Thyroid gland (tissue), 4 donors: ENCODE measurements around the gene PAX7. TPM values are rescaled to one million over a fixed set of nuclear protein-coding genes. Genes with fewer than 3 reads are reported as not detected.

Source experiments
- DNase-seq, 2 donors: peaks; one replicate each; pipeline ENCODE4 v3.0.0-alpha.2; 2019
- H3K27ac ChIP-seq, 3 donors: fragments of 200-600 bp; sonication (generic); 1 replicate in 2 of 3; 2 replicates in 1 of 3; pipeline ENCODE4 v1.5.1; 2016 to 2019; ENCODE audit warnings: mild to moderate bottlenecking in 1 of 3, moderate library complexity in 1 of 3
- H3K27me3 ChIP-seq: fragments of 200-600 bp; sonication (generic); one replicate; pipeline ENCODE4 v1.5.1; 2019
- H3K36me3 ChIP-seq, 2 donors: fragments of 200-600 bp; sonication (generic); one replicate each; pipeline ENCODE4 v1.5.1; 2016 to 2019
- H3K4me1 ChIP-seq, 2 donors: fragments of 200-600 bp; sonication (generic); one replicate each; pipeline ENCODE4 v1.5.1; 2017 to 2019
- H3K4me3 ChIP-seq, 3 donors: fragments of 200-600 bp; sonication (generic); replicated peaks in 1 of 3; 1 replicate in 2 of 3; 2 replicates in 1 of 3; pipeline ENCODE4 v1.5.1; 2016; ENCODE audit warnings: mild to moderate bottlenecking in 1 of 3
- H3K9me3 ChIP-seq: fragments of 200-600 bp; sonication (generic); one replicate; pipeline ENCODE4 v1.5.1; 2017
- POLR2A ChIP-seq, 2 donors: fragments of 450-650 bp; IDR thresholded peaks; one replicate each; pipeline ENCODE4 v1.6.1; 2017; ENCODE audit warnings: antibody characterized with exemption in 2 of 2, mild to moderate bottlenecking in 2 of 2, moderate library complexity in 1 of 2
- WGBS, 2 donors: methylation state at CpG; one replicate each; pipeline ENCODE4 v1.1.5; 2017; 5-methylcytosine and 5-hydroxymethylcytosine counted together
- intact Hi-C: fragments of 100-400 bp; cut with DNase I; formaldehyde crosslinking; loops from one replicate; pipeline ENCODE4 v1.15.1; 2023
- total RNA-seq, 4 donors: library from RNA; depleted of rRNA; stranded (reverse); fragments of >200 nt; gene quantifications; one replicate each; pipeline ENCODE4 v1.2.3, GENCODE V29; 2016
- TF ChIP-seq, protein P1 (sequence below), 6 experiments: fragments of 200-600 bp in 3 of 6; fragments of 450-650 bp in 3 of 6; sonication (generic) in 3 of 6; IDR thresholded peaks; one replicate each; pipeline ENCODE4 v1.5.1; 2016 to 2019; ENCODE audit warnings: antibody characterized with exemption in 6 of 6, mild to moderate bottlenecking in 2 of 6, inconsistent platforms in 1 of 6, moderate library complexity in 1 of 6

Gene PAX7
- total RNA-seq, 4 donors from 2014 or later: 0.78 TPM; not detected in 3

DNA sequence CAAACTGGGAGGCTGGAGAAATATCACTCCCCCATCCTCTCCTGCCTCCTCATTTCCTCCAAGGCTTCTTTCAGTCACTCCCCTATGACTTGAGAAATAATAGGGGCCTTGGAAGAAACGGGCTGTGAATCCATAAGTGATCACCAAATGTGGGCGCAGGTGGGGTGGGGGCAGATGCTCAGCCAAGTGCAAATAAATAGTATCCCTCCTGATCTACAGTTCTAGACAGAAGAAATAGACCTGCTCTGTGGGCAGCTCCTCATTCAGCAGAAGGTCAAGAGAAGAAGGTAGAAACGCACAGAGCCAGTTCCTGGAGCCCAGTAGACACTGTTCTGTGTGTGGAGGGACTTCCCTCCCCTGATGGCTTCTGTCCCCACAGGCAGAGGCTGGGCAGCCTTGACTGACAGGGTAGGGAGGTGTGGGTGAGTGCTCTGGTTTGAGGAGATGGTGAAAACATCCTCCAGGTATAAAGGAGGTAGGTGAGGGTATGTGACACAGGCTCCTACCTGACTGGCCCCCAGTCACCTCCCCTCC lies 17.1 kb downstream of the PAX7 start:
- Histone ChIP-seq H3K36me3 (no peaks in the 10 kb centered on the region), H3K27me3 (peaks cover 53% of the 10 kb centered on the region), H3K4me3 (no peak overlapping the region), H3K27ac (no peak overlapping the region), H3K4me1 (peaks cover 8 to 25% of the 10 kb centered on the region in 2 donors), H3K9me3 (no peaks in the 10 kb centered on the region)
- intact Hi-C loops: no loop called here
- no peak for TF ChIP-seq POLR2A (IDR thresholded peaks at IDR 0.05)
- TF ChIP-seq, protein P1, sequence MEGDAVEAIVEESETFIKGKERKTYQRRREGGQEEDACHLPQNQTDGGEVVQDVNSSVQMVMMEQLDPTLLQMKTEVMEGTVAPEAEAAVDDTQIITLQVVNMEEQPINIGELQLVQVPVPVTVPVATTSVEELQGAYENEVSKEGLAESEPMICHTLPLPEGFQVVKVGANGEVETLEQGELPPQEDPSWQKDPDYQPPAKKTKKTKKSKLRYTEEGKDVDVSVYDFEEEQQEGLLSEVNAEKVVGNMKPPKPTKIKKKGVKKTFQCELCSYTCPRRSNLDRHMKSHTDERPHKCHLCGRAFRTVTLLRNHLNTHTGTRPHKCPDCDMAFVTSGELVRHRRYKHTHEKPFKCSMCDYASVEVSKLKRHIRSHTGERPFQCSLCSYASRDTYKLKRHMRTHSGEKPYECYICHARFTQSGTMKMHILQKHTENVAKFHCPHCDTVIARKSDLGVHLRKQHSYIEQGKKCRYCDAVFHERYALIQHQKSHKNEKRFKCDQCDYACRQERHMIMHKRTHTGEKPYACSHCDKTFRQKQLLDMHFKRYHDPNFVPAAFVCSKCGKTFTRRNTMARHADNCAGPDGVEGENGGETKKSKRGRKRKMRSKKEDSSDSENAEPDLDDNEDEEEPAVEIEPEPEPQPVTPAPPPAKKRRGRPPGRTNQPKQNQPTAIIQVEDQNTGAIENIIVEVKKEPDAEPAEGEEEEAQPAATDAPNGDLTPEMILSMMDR (IDR thresholded peaks at IDR 0.05): no peak
- WGBS, 2 donors: 12 to 13% methylated on average over 3 of the region's 3 CpGs
- DNase-seq: no peak

DNA sequence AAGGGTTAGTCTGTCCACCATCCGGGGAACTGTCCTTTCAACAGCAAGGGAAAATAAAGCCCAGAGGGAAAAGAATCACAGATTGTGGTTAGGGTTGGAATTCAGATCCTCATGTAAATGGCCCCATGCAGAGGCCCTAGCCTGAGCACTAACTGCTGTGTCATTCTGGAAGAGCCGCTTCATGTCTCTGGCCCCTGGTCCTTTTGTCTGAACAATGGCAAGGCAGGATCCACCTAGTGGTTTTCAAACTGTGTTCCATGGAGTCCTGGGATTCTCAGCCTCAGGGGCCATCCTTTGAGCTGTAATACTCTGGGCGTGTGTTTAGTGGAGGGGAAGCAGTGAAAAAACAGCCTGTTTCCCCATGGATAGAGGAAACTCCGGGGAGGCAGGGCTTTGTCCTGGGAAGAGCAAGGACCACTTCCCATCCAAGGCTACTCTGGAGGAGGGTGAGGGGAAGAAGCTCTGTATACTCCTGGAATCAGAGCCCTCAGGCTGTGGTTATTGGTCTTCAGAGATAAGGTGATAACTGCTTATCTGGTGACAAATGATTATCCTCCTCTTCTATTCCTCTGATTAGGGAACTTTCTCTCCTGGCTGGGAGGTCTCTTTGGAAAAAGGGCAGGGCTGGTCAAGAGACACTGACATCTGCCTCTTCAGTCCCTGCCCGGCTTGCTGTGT lies 19.2 kb downstream of the PAX7 start:
- DNase-seq: no peak
- Histone ChIP-seq H3K9me3 (no peaks in the 10 kb centered on the region), H3K4me1 (peaks cover 8 to 16% of the 10 kb centered on the region in 2 donors), H3K4me3 (no peak overlapping the region), H3K27me3 (peaks cover 61% of the 10 kb centered on the region), H3K27ac (no peak overlapping the region), H3K36me3 (no peaks in the 10 kb centered on the region)
- TF ChIP-seq POLR2A (IDR thresholded peaks at IDR 0.05): no peak
- TF ChIP-seq, protein P1 (IDR thresholded peaks at IDR 0.05): no peak
- WGBS, 2 donors: 42 to 46% methylated on average over 5 of the region's 5 CpGs
- intact Hi-C loops: no loop called here

DNA sequence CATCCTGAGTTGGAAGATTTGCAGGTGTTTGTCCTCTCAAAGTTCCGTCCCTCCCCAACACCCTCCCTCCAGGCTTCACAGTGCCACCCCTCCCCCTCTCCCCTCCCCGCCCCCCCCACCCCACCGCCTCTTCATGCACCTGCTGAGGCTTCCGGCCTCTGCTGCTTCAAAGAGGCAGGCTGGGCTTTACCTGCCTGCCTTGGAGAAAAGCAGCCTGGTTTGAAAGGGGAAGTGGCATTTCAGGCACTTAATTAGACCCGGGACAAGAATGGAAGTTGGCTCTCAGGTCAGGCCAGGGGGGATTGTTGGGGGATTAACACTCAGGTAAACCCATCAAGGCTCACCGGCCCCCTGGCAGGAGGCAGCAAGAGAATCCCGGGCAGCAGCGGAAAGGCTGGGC lies 21.1 kb downstream of the PAX7 start:
- H3K4me1 ChIP-seq: peaks cover 8 to 9% of the 10 kb centered on the region in 2 donors
- no peak overlapping the region for H3K4me3 ChIP-seq
- peaks cover 47% of the 10 kb centered on the region for H3K27me3 ChIP-seq
- no peaks in the 10 kb centered on the region for H3K9me3 ChIP-seq
- no peak overlapping the region for H3K27ac ChIP-seq
- intact Hi-C loops: no loop called here
- DNase-seq: no peak
- WGBS, 2 donors: 16 to 19% methylated on average over 6 to 8 of the region's 8 CpGs
- no peaks in the 10 kb centered on the region for H3K36me3 ChIP-seq
- TF ChIP-seq, protein P1 (IDR thresholded peaks at IDR 0.05): no peak
- no peak for TF ChIP-seq POLR2A (IDR thresholded peaks at IDR 0.05)

DNA sequence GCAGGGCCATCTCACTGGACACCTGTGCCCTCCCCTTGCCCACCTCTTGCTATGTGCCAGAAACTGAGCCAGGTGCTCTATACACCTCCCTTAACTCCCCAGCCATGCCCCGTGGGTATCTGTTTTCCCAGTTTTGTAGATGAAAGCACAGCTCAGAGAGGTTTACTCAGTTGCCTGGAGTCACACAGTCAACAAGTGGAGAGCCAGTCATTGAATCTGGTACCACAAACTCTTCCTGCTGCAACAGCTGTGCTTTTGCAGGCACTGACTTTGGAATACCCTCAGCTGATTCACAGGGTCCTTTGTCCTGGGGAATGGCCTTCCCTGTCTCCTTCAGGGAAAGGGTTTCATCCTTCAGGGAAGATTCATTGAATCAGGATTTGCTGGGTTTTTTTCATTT lies 22.1 kb downstream of the PAX7 start:
- no peaks in the 10 kb centered on the region for H3K36me3 ChIP-seq
- WGBS, 2 donors: 11 to 17% methylated on average over 1 of the region's 1 CpG

DNA sequence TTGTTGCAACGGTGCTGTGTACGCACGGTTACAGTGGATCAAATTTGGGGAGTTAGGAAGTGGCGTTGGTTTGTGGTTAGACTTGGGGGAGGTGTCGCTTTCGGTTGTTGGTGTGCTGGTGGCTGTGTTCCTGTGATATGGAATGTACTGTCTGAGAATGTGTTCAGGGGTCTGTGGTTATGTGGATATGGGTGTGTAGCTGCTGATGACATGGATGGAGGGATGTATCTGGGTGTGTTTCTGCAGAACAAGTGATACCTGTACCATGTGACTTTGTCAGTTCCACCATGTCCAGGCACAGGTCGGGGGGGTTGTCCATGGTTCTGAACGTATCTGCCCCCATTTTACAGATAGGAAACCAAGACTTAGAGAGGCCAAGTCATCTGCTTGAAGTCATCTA lies 22.7 kb downstream of the PAX7 start:
- Histone ChIP-seq H3K9me3 (no peaks in the 10 kb centered on the region), H3K27me3 (peaks cover 35% of the 10 kb centered on the region), H3K4me1 (no peaks in the 10 kb centered on the region), H3K4me3 (no peak overlapping the region), H3K27ac (no peak overlapping the region), H3K36me3 (no peaks in the 10 kb centered on the region)
- no peak for DNase-seq
- 46 to 48% methylated on average over 8 of the region's 8 CpGs for WGBS, 2 donors
- no peak for TF ChIP-seq POLR2A (IDR thresholded peaks at IDR 0.05)
- TF ChIP-seq, protein P1 (IDR thresholded peaks at IDR 0.05): no peak
- intact Hi-C loops: no loop called here

More for the DNA sequence above, 22.1 kb downstream of the PAX7 start:
- intact Hi-C loops: no loop called here
- H3K4me1 ChIP-seq: no peaks in the 10 kb centered on the region
- DNase-seq: no peak
- peaks cover 38% of the 10 kb centered on the region for H3K27me3 ChIP-seq
- no peak for TF ChIP-seq POLR2A (IDR thresholded peaks at IDR 0.05)
- TF ChIP-seq, protein P1 (IDR thresholded peaks at IDR 0.05): no peak
- H3K27ac ChIP-seq: no peak overlapping the region
- H3K4me3 ChIP-seq: no peak overlapping the region
- H3K9me3 ChIP-seq: no peaks in the 10 kb centered on the region
